HG03280 (cell line): ENCODE data around the gene ZNF785.
A peak's percentile ranks its signal among the peaks of the same experiment; 100 is the strongest.

Source experiments
- ATAC-seq: cut with Tn5 transposase; IDR thresholded peaks from one replicate; pipeline ENCODE4 v1.9.1; 2021; ENCODE audit warnings: mild to moderate bottlenecking, moderate library complexity; ENCODE audit not compliant: unreplicated experiment

The ZNF785 gene

GRCh38 chr16:30566531-30566930, 19.0 kb downstream of the ZNF785 start:
- no peak for ATAC-seq

- ATAC-seq = no peak
These were observed 19.5 kb downstream of the ZNF785 start for GRCh38 chr16:30565984-30566383.

- no peak for ATAC-seq
These were observed 20.0 kb downstream of the ZNF785 start for GRCh38 chr16:30565526-30565925.

- ATAC-seq = no peak
These were observed 23.5 kb downstream of the ZNF785 start for GRCh38 chr16:30562021-30562420.

GRCh38 chr16:30561089-30561816, 24.2 kb downstream of the ZNF785 start:
- no peak for ATAC-seq

- no peak for ATAC-seq
These were observed 25.8 kb downstream of the ZNF785 start for GRCh38 chr16:30559690-30560089.

GRCh38 chr16:30558789-30559377, 26.6 kb downstream of the ZNF785 start:
- ATAC-seq = no peak

- ATAC-seq = peak; percentile 89
These were observed 27.3 kb downstream of the ZNF785 start, which contains the start of gene ZNF764 for GRCh38 chr16:30557957-30558788. TSS of gene ZNF764 (minus strand) at chr16:30558374. CDS start at chr16:30558182, 192 bp downstream.

DNA sequence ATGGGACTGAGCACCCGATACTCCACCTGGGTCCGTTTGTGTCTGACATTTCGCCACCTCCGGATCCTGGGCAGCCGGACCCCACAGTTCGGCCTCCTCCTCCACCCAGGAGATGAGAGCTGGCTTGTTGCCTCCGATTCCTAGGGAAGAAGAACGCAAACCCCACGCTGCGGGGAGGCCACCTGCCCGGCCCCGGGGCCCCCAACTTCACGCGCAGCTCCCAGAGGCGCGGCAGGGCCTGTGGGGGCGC, 27.9 kb downstream of the ZNF785 start:
- no peak for ATAC-seq

DNA sequence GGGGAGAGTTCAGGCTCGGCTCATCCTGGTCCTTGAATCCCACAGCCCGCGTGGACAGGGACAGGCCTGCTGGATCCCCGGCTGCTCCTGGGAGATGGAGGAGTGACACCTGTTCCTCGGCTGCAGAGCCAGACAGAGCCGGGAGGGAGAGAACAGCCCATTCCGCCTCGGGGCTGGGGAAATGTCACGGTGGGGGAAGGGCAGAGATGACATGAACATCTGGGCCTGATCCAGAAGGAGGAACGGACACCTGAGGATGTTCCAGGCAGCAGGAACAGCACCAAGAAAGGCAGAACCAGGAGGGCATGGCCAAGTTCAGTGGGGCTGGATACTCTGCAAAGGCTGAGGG, 29.4 kb downstream of the ZNF785 start:
- ATAC-seq = no peak

DNA sequence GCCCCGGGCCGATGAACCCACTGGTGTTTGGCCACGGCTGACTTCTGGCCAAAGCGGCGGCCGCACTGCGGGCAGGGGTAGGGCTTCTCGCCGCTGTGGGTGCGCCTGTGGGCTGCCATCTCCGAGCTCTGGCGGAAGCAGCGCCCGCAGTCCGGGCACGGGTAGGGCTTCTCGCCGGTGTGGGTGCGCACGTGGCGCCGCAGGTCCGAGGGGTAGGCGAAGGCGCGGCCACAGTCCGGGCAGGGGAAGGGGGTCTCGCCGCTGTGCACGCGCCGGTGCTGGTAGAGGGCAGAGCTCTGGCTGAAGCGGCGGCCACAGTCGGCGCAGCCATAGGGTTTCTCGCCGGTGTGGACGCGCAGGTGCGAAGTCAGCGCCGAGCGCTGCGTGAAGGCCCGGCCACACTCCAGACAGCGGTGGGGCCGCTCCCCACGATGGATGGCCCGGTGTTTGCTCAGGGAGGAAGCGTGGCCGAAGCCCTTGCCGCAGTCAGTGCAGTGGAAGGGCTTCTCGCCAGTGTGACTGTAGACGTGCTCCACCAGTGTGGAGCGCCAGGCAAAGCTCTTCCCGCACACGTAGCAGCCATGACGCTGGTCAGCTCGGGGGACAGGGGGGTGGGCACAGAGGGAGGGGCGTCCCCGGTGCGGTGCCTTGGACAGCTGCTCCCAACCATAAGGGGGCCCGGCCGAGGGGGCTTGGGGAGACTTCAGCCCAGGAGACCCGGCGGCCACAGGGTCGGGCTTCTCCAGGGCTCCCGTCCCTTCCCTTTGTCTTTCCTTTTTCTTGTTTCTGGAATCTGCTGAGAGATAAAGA, 30.0 kb downstream of the ZNF785 start:
- ATAC-seq = no peak

GRCh38 chr16:30554557-30555314, 30.8 kb downstream of the ZNF785 start:
- ATAC-seq = no peak

DNA sequence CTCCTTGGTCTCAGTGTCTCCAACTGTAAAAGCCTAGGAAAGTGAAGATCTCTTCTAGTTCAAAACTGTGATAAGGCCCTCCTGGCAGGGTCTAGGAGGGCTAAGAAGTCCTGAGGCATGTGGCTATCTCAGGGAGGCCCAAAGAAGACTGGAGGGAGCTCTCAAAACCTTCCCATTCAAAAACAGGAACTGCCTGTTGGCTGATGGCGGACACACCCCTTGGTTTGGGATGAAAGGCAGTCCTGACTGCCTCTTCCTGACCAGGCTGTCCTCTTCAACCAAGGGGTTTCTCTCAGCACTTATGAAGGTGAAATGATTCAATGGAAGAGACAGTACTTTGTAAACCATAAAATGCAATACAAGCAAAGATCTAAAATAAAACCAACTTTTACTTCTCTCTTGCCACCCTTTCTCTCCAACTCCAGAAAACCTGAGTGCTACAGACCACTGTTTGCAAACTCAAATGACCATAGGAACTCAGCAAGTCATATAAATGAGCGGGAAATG, 32.1 kb downstream of the ZNF785 start:
- no peak for ATAC-seq

- ATAC-seq = no peak
These were observed 32.5 kb downstream of the ZNF785 start for GRCh38 chr16:30552956-30553355.

- ATAC-seq = no peak
These were observed 33.7 kb downstream of the ZNF785 start for GRCh38 chr16:30551781-30552180.

- no peak for ATAC-seq
These were observed 36.9 kb downstream of the ZNF785 start for GRCh38 chr16:30548416-30549253.

- no peak for ATAC-seq
These were observed 39.4 kb downstream of the ZNF785 start for GRCh38 chr16:30546115-30546514.

GRCh38 chr16:30543067-30543466, 42.4 kb downstream of the ZNF785 start:
- no peak for ATAC-seq

GRCh38 chr16:30541502-30542329, 43.8 kb downstream of the ZNF785 start:
- no peak for ATAC-seq
